Fibroblast of skin of left quadriceps (primary cell): ENCODE results near the gene KCNJ5.

Experiments
- DNase-seq, 2 experiments: peaks; one replicate each; pipeline ENCODE4 v3.0.0-alpha.2; 2013; ENCODE audit warnings: low read depth in 2 of 2

Gene KCNJ5

DNA sequence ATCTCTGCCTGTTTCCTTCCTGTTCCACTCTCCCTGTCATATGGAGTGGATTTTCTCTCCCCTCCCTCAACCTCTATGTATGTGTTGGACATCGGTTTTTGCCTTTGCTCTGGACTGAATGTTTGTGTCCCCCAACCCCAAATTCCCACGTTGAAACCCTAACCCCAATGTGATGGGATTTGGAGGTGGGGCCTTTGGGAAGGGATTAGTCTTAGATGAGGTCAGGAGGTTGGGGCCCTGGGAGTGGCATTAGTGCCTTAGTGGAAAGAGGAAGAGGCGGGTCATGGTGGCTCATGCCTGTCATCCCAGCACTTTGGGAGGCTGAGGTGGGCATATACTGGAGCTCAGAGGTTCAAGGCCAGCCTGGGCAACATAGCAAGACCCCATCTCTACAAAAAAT lies 39.9 kb downstream of the KCNJ5 start:
- no peak for DNase-seq

DNA sequence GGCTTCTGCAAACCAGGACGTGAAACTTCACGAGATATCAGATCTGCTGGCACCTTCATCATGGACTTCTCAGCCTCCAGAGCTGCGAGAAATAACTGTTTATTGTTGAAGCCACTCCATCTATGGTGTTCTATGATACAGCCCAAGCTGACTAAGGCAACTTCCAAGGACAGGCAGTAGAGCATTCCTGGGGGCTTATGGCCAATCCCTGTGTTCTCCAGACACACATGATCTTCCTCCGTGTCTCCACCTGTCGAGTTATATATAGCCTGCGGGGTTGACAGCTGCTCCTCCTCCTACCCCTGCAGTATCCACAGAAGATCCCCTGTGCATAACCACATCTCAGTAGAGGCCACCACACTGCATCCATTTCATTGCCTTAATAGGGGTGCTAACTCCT lies 40.5 kb downstream of the KCNJ5 start:
- no peak for DNase-seq

DNA sequence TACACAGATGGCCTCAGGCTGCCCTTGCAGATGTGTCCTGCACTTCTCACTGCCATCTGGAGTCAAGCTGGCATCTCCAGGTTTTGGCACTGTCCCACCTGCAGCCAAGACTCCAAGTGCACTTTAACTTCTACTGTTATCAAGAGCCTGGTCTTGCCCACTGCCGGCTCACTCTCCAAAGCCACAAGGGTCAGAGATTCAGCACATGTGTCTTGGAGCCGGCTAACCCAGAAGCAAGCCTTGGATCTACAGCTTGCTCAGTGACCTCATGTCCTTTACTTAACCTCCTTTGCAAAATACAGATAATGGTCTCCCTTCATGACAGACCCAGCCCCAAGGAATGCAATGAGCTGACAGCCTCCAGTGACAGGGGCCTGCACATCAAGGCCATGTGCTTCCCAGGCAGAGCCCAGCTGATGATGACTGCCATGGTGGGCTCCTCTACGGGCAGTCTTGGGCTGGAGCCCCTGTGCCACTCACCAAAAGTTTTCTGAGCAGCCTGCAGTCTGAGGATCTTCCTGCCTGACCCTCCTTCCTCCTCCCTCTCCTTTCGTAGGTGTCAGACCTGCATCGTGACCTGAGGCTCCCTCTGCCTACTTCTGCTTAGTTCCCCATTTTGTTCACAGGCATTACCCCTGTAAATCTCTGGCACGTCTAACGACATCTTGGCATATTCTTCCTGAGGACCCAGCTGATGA lies 42.5 kb downstream of the KCNJ5 start:
- no peak for DNase-seq

GRCh38 chr11:128934351-128934750 lies 43.2 kb downstream of the KCNJ5 start:
- DNase-seq, result no peak

- DNase-seq, result no peak
Measured at GRCh38 chr11:128934926-128935325, 43.8 kb downstream of the KCNJ5 start.

DNA sequence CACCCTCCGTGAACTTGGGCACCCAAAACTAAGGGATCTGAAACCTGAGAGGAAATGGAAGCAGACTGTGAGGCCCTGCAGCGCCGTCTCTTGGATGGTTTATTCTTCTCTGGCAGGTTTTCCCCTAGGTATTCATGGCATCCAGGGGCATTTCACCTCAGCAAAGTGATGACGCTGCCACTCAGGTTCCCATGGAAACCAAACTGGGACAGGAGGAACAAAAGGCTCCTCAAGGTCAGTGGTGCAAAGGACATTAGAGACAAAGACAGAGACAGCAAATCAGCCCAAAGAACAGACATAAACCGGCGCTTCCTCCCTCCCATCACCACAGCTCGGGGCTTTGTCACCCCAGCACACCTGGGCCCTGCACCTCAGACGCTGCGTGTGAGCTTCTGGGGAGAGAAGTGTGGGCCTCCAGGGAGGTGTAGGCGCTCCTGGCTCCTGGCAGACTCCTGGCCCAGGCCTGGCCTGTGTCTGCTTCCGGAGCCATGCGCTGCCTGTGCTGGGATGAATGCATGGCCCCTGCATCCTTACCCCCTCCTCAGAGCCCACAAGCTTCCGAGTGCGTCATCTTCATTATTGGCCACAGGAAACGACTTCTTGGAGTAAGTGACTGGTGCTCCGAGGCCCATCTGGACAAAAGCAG lies 45.6 kb downstream of the KCNJ5 start:
- no peak for DNase-seq

GRCh38 chr11:128937480-128937879 lies 46.3 kb downstream of the KCNJ5 start:
- DNase-seq, result no peak

- DNase-seq, result no peak
Measured at GRCh38 chr11:128938156-128938885, 47.2 kb downstream of the KCNJ5 start.

DNA sequence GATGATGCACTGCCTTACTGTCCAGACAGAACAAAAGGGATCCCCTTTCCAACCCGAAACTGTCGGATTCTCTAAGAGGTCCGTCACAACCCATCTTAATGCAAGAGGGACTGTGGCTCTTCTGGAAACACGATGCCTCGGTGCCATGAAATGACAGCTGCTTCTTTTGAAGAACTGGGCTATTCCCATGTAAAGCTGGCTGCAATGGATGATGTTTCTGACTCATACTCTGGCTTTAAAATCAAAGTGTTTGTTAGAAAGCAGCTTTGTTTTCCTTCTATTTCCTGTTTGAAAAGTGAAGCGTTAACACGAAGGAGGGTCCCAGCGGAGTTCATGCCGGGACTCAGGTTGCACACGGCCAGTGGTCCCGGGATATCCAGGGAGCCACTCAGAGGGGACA lies 48.4 kb downstream of the KCNJ5 start:
- DNase-seq, result no peak

DNA sequence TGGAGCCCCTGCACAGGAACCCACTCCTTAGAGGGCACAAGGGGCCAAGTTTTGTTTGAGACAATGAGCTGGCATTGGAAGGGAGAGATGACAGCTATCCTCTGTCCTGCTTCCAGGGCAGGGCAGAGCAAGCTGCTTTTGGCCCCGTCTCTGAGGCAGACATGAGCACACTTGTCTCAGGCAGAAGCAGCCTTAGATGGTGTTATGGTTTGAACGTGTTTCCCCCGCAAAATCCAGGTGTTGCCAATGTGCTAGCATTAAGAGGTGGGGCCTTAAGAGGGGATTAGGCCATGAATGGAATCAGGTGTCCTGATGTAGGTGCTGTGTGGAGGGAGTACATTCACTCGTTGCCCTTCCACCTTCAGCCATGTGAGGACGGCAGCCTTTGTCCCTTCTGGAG lies 49.0 kb downstream of the KCNJ5 start:
- DNase-seq, result no peak

DNA sequence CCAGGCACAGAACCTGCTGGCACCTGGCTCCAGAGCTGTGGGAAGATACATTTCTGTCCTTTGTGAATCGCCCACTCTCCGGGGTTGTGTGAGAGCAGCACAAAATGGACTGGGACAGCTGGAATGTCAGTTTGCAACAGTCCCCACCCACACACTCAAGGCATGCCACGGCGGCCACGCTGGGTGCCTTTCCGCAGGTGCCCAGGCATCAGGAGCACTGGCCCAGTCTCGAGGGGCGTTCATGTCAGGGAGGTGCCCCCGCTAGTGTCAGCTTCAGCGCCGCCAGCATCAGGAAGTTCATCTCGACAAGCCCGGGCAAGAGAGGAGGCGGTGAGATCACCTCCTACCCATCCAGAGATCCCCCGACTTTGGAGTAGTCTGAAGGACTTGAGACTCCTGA lies 49.4 kb downstream of the KCNJ5 start:
- DNase-seq, result no peak

DNA sequence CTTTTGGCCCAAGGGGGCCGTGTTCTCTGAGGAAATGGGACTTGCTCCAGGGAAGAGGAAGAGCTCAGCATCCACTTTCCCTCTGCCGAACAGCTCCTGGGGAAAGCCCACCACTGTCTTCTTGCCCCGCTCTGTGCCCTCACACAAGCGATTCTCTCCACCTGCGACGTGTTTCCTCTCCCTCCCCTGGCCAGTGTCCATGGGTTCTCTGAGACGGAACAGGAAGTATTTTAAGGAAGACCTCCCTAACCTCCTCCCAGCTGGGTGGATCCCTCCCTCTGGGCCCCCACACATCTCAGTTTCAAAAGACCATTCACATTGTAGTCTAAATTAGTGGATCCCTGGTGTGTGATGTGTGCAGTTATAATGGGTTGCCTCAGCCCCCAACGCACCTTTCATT lies 50.0 kb downstream of the KCNJ5 start:
- no peak for DNase-seq

DNA sequence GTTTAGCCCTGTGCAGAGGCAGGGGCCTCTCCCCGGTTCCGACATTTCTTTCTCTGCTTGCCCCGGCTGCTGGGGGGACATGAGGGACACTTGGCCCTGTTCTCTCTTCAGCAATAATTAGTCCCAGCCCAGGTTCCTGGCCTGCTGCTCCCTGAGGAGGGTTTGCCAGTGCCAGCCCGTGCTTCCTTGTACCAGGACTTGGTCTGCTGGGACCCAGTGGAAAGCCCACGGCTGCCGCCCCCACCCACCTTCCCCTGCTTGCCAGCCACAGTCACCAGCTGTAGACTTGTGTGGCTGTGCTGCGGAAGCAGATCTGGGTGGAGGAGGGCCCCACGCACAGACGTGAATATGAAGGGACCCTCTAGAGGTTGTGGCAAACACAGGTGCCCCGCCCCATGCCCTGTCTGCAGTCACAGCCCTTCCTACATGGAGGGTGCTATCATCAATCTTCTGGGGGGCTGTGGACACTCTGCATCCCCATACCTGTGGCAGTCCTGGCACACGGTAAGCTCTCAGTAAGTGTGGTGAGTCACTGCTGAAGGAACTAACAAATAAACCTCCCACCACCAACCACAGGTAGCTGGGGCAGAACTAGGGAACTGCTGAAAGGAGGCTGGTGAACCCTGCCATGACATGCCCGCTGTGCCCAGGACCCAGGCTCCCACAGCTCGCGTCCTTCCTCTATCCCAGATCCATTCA lies 50.6 kb downstream of the KCNJ5 start:
- no peak for DNase-seq

DNA sequence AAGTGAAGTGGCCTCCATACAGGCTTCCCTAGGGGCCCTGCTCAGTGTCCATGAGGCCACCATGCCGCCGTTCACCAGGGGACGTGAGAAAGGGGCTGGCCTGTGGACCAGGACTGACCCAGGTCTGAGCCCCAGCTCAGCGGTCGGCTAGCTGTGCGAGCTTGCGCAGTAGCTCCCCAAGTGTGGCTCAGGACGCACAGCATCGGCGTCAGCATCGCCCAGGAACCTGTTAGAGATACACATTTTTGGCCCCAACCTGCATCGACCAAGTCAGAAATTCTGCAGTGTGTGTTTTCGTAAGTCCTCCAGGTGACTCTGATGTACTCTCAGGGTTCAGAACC lies 51.1 kb downstream of the KCNJ5 start:
- no peak for DNase-seq

DNA sequence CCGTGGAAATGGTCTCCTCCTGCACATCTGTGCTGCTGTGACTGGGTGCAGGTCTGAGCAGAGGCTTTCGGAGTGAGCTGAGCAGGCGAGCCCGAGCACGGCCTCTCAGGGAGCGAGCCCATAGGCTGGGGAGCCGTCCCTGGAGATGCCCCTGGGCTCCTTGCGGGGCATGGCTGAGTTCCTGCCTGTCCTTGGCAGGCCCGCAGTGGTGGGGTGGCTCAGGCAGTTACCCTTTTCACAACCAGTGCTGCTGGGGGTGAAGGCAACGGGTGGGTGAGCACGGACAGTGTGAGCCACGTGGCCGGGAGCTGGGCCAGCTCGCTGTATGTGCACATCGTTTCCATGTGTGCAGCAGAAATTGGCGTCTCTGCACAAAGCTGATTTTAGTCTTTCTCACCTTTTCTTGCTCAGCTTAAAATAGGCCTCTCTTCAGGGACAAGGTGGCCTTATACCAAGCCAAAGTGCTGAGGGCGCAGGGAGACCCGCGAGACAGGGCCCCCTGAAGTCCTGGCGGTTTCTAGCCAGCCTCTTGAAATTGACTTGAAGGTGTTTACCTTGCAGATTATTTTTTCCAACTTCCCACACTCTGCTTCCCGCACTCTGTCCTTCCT lies 51.8 kb downstream of the KCNJ5 start, which contains the start of gene TP53AIP1:
TP53AIP1 (minus strand) TSS at position 55 of the 611 bp plus-strand sequence. CDS start 5,053 bp downstream, outside the sequence.
- DNase-seq, result no peak

DNA sequence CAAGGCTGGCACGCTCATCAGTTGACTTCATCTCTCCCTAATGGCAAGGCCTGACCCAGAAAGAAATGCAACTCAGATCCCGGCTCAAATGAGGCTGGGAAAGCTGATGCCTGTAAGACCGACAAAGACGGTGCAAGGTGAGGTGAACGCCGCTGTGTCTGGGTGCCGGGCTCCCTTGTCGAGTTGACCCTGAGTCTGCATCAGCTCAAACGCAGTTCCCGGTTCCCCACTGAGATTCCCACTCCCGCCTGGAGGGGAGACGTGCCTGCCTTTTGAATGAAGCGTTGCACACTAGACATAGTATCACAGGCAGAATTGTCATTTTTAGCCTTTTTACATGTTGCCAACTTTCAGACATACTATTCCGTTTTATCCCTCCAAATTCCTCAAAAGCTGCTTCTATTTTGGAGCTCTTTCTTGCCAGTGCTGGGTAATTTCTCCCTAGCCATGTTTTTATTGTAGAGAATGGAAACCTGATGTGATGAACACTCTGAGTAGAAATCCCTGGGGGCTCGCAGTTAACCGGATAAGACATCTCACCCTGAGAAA lies 52.3 kb downstream of the KCNJ5 start:
- DNase-seq, result no peak

GRCh38 chr11:128946648-128947047 lies 55.5 kb downstream of the KCNJ5 start:
- DNase-seq, result no peak

GRCh38 chr11:128947773-128948172 lies 56.6 kb downstream of the KCNJ5 start:
- DNase-seq, result no peak

- no peak for DNase-seq
Measured at GRCh38 chr11:128948583-128948982, 57.4 kb downstream of the KCNJ5 start.

DNA sequence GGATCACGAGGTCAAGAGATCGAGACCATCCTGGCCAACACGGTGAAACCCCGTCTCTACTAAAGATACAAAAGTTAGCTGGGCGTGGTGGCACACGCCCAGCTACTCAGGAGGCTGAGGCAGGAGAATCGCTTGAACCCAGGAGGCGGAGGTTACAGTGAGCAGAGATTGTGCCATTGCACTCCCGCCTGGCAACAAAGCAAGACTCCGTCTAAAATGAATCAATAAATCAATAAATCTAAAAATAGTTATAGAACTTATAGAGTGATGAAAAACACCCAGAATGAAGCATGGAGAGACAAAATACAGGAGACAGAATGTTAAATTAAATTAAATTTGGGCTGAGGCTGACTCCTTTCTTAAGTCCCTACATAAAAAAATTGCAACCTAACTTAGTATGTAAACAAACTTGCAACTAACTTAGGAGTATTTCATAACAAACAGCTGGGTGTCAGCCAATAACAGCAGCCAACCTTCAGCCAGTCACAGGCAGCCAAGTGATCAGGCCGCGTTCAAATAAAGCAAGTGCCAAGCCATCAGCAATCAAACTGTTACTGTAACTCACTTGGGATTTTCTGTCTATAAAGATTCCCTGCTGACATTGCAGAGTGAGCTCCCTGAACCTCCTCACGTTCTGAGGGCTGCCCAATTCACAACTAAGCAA lies 58.8 kb downstream of the KCNJ5 start:
- no peak for DNase-seq

- DNase-seq, result no peak
Measured at GRCh38 chr11:128953151-128953550, 62.0 kb downstream of the KCNJ5 start.
